Left forelimb (tissue), 1 donor: ENCODE data around the gene SCAMP4.
"Not testable (repeated sequence)": the region's sequence is repeated elsewhere in the genome, so short reads cannot be mapped to it uniquely, and the experiment has no call there.

ENCODE experiments used
- DNase-seq: peaks from one replicate; pipeline ENCODE4 v3.0.0-alpha.2; 2018; ENCODE audit warnings: low spot score

The SCAMP4 gene

DNA sequence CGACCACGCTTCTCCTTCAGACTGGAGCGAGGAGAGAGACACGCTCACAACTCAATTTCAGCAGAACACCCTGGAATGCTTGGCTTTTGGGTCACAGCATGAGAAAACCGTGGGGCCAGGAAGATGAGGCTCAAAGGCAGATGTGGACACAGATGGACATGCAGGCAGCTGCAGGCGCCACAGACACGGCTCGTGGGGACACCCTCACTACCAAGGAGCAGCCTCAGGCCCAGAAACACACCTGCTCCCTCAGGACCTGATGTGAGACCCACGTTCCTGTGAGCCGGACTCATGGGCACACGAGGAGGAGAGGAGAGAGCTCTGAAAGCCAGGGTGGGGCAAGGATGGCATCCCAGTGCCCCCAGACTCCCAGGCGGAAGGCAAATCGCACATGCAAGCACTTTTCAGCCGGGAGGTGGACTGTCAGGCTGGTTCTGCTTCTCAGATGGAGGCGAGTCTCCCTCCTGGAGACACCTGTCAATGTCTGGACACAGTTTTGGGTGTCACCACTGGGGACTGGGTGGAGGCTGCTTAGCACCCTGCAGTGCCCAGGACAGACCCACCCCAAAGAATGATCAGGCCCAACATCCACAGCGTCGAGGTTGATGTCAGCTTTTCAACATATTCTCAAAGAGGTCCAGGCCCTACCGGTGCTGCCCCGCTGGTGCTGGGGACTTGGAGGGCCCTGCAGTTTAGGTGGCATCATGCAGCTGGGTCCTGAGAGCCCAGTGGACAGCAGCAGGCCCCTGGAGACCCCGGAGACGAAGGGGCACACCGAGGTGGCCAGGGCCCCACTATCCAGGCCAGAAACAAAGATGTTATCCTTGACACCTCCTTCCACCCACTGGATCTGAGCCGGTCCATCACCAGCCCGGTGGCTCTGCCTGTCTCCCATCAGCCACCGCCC is 22.2 kb upstream of the SCAMP4 start:
- DNase-seq, result no peak

DNA sequence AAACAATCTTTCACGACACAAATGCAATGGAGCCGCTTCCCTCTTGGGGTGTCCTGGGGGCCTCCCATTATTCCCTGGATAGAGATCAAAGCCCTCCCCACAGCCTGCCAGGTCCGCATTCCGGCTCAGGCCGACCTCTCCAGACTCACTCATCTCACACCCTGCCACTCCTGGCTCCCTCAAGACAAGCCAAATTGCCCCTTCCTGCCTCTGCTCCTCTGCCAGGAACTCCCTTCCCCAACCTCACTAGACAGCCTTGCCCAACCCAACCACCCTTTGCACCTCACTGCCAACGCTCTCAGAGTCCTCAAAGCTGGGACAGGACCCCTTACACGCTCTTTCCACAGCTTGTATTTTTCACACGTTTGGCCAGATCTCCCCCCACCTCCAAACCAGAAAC is 21.4 kb upstream of the SCAMP4 start:
- DNase-seq, result no peak

DNA sequence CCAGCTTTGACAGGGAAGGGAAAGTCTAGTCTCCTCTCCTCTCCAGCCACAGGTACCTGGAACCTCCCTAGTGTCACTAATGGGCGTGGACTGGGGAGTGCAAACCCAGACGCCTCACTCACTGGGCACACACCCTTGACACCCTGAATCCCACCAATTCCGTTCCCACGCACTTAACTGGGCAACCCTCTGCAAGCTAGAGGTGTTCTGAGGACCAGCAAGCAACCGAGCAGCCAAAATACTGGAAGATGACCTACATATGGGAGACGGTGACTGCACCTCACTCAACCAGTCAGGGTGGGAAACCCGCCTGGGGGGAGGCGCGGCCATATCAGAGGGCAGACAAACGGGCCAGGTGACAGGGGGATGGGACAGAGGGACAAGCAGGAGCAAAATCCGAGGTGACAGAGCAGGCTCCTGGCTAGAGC is 20.9 kb upstream of the SCAMP4 start:
- no peak for DNase-seq

DNA sequence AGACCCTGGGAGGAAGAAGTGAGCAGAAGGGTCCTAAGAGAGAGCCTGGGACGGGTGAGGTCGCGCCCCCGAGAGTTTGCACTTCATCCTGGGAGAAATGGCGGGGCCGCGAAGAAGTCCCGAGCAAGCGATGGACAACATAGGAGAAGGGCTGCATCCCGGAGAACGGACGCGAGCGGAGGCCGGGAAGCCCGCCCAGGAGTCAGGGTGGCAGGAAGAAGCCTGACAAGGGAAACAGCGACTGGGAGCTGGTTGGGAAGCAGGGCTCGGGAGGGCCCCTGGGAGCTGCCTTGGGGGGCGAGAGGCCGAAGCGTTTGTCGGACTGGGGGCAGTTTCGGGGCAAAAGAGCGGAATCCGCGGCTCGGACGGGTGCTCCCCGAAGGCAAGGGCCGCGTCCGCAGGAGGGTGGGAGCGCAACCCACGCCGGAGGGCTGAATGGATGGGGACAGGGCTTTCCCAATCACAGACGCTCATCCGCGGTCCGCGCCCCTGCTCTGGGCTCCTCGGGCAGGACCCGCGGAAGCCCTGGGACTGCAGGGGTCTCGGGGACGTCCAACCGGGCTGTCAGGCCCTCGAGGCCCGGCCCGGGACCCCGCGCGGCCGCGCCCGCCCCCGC is 20.4 kb upstream of the SCAMP4 start:
- DNase-seq, result no peak

DNA sequence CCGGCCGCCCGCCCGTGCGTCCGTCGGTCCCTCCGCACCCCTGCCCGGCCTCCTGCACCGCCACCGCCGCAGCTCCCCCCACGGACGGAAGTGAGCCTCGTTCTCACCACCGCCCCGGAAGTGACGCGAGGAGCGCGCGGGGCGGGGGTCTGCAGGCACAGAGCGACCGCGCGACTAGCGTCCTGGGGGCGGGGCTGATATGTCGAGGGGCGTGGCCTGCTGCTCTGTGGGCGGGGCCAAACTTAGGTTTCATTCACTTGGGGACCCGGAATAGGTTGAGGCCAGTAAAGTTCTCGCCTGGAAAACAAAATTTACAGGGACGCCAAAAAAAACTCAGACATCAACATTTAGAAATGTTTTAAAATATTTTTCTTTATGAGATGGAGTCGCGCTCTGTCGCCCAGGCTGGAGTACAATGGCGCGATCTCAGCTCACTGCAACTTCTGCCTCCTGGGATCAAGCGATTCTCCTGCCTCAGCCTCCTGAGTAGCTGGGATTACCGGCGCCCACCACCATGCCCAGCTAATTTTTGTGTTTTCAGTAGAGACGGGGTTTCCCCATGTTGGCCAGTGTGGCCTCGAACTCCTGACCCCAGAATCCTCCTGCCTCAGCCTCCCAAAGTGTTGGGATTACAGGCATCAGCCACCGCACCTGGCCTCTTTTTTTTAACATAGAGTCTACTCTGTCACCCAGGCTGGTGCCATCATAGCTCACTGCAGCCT is 19.6 kb upstream of the SCAMP4 start, which contains the start of gene ABHD17A:
ABHD17A (minus strand) TSS at position 99 of the 722 bp plus-strand sequence. CDS start 3,930 bp downstream, outside the sequence.
- peak; percentile 98 for DNase-seq

DNA sequence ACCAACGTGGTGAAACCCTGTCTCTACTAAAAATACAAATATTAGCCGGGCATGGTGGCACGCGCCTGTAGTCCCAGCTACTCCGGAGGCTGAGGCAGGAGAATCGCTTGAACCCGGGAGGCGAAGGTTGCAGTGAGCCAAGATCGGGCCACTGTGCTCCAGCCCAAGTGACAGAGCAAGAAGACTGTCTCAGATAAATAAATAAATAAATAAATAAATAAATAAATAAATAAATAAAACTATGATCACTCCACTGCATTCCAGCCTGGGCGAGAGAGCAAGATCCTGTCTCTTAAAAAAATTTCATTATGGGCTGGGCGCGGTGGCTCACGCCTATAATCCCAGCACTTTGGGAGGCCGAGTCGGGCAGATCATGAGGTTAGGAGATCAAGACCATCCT is 18.8 kb upstream of the SCAMP4 start:
- not testable (repeated sequence) for DNase-seq

DNA sequence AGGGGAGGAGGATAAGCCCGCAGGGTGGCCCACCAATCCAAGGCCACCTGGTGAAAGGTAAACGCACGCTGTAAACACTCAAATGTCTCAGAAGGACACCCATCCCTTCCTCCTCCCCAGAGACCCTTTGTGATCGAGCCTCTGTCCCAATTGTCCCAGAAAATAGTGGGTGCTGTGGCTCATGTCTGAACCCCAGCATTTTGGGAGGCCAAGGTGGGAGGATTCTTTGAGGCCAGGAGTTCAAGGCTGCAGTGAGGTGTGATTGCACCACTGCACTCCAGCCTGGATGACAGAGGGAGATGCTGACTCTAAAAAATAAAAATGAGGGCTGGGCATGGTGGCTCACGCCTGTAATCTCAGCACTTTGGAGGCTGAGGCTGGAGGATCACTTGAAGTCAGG is 16.8 kb upstream of the SCAMP4 start:
- no peak for DNase-seq

DNA sequence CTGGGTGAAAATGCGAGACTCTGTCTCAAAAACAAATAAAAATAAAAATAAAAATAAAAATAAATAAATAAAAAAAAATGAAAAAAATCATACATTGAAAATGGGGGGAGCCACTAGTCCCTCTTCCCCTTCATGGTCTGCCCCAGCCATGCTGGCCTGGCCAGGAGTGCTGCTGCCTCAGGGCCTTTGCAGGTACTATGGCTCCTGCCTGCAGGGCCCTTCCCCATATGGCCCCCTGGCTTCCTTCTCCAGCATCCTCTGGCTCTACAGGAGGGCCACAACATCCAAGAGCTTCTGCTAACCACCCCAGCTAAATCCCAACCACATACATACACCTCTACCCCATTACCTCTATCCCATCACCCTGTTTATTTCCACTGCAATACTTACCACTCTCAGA is 15.3 kb upstream of the SCAMP4 start:
- no peak for DNase-seq

DNA sequence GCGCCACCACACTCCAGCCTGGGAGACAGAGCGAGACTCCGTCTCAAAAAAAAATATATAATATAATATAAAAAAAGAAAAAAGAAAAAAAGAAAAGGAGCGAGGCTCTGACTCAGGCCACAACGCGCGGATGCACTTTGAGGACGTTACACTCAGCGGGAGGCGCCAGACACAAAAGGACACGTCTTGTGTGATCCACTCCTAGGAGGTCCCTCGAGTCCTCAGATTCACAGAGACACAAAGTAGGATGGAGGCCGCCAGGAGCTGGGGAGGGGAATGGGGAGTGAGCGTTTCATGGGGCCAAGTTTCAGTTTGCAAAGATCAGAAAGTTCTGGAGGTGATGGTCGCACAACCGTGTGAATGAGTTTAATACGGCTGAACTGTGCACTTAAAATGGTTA is 11.4 kb upstream of the SCAMP4 start:
- DNase-seq, result no peak

DNA sequence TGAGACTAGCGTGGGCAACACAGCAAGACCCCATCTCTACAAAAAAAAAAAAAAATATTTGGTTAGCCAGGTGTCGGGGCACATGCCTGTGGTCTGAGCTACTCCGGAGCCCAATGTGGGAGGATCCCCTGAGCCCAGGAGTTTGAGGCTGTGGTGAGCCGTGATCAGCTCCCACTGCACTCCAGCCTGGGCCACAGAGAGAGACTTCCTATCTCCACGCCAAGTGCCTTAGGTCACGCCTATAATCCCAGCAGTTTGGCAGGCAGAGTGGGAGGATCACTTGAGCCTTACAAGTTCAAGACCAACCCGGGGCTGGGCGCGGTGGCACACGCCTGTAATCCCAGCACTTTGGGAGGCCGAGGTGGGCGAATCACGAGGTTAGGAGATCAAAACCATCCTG is 8.7 kb upstream of the SCAMP4 start:
- no peak for DNase-seq

DNA sequence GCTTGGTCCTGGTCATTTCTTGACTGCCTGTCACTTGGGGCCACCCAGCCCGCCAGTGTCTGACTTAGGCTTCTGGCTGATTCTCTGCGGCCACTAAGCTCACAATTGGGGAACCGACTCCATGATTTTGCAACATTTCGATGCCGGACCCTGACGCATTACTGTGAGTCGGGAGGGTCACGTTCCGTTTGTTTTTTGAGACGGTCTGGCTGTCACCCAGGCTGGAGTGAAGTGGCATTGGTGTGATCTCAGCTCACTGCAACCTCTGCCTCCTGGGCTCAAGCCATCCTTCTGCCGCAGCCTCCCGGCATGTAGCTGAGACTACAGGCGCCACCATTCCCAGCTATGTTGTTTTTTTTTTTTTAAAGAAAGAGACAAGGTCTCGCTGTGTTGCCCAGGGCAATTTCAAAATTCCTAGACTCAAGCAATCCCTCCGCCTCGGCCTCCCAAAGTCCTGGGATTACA is 3.2 kb upstream of the SCAMP4 start:
- DNase-seq, result no peak

DNA sequence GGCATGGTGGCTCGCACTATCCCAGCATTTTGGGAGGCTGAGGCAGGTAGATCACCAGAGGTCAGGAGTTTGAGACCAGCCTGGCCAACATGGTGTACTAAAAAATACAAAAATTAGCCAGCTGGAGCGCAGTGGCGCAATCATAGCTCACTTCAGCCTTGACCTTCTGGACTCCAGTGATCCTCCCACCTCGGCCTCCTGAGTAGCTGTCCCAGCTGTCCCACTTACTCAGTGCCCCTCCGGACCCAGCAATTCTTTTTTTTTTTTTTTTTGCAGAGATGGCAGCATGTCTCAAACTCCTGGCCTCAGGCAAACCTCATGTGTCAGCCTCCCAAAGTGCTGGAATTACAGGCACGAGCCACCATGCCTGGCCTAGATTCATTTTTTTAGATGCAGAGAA is 2.3 kb upstream of the SCAMP4 start:
- no peak for DNase-seq

DNA sequence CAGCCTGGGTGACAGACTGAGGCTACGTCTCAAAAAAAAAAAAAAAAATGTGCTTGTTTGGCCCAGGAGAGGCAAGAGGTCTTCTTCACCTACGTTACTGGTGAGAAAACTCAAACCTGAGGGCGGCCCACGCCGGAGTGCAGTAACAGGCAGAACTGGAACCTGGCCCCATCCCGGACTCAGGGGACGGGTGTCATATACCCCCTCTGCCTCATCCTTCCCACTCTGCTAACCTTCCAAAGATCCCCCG is 414 bp upstream of the SCAMP4 start:
- DNase-seq, result no peak

DNA sequence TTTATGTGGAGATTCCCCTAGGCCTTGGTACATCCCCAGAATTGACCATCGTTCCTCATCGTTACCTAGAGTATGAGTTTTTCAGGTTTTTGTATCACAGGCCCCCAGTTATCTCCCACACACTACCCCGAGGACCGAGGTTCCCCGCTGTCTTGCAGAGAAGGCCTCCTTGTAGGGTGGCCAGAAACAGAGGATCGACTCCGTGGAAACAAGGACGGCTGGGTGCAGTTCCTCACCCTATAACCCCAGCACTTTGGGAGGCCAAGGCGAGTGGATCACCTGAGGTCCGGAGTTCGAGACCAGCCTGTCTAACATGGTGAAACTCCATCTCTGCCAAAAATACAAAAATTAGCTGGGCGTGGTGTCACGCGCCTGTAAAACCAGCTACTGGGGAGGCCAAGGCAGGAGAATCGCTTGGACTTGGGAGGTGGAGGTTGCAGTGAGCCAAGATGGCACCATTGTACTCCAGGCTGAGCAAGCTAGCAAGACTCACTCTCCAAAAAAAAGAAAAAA is 720 bp downstream of the SCAMP4 start:
- no peak for DNase-seq

DNA sequence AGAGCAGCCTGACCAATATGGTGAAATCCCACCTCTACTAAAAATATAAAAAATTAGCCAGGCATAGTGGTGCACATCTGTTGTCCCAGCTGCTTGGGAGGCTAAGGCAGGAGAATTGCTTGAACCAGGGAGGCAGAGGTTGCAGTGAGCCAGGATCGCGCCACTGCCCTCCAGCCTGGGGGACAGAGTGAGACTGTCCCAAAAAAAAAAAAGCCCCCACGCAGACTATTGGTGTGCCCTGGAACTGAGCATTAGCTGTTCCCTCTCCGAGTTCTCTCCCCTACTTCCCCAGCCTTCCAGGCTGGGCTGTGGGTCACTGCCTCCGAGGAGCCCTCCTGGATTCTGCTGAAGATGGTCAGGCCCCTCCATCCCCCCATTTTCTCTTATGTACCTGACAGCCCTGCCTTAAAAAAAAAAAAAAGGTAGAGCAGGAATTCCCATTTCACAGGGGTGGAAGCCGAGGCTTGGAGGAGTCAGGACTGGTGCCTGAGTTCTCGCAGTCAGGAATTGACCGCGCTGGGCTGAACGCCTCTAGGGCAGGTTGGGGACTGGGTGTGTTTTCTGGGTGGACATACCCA is 1.9 kb downstream of the SCAMP4 start:
- no peak for DNase-seq

DNA sequence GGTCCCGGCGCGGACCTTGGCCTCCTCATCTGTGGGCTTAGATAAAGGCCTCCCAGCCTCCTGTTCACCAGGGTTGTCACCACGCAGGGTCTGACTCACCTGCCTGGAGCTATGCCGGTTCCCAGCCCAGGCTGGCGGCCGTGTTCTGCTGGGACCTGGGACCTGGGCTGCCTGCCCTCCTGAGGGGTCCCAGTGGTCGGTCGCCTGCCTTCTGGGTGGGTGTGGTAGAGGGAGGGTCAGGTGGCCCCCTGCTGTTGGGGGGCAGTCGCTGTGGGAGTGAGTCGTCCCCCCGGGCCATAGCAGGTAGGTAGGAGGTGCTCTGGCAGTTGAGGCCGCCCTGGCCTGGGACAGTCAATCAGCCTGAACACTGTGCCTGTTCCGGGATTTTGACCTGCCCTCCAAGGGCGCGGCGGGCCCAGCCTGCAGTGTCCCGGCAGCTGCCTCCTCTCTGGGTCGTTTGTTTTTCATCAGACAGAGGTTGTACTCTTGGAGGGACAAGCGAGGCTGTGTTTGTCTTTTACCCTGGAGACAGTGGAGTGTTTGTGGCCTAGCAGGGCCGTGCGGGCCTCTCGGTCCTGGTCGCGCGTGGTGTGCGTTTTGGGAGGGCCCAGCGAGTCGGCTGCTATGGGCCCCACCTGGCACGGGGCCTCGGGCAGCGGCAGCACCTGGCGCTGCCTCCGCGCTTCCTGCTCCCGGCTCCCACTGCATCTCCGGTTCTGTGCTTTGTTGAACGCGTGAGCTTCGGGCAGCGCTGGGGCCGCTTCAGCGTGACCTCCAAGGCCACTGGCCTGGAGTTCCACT is 2.6 kb downstream of the SCAMP4 start:
- no peak for DNase-seq

DNA sequence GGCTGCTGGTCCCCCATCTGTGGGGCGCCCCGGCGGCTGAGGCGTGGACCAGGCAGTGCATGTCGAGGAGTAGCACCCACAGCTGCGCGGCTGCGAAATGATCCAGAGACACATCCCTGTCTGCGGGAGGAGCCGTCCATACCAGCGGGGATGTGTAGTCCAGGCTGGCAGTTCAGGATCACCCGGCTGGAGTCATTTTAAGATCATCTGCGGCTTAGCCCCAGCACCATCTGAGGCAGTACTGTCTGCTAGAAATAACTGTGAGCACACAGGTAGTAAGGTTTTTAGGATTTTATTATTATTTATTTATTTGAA is 3.1 kb downstream of the SCAMP4 start:
- no peak for DNase-seq

DNA sequence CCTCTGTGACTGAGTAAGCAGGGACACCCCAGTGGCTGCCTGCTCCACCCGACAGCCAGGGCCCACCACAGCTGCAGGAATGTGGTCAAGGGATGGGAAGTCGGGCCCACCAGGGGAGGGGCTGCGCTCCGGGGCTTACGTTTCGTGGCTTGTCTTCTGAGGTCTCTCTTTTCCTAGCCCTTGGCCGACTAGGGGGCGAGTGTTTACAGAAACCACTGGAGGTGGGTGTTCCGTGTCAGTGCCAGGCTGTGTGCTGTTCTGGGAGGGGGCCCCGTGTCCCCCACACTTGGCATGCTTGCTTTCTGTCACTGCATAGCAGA is 4.5 kb downstream of the SCAMP4 start:
- no peak for DNase-seq

DNA sequence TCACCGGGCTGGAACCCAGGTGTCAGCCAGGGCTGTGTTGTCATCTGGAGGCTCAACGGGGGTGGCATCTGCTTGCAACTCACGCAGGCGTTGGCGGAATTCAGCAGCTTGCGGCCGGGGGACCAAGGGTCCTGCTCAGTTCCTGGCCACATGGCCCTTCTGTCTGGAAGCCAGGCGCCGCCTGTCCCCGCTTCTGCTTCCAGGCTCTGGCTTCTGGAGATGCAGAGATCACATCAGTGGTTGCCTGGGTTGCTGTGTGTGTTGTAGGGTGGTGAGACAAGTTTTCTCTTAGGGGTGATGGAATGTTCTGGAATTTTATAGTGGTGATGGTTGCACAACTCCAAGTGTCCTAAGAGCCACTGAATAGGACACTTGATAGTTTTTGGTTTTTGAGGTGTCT is 5.0 kb downstream of the SCAMP4 start:
- DNase-seq, result no peak

DNA sequence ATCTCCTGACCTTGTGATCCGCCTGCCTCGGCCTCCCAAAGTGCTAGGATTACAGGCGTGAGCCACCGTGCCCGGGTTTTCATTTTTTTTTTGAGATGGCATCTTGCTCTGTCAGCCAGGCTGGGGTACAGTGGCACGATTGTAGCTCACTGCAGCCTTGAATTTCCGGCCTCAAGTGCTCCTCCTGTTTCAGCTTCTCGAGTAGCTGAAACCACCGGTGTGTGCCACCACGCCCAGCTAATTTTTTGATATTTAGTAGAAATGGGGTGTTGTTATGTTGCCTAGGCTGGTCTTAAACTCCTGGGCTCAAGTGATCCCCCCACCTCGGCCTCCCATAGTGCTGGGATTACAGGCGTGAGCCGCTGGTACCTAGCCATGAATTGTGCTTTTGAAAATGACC is 5.9 kb downstream of the SCAMP4 start:
- no peak for DNase-seq

DNA sequence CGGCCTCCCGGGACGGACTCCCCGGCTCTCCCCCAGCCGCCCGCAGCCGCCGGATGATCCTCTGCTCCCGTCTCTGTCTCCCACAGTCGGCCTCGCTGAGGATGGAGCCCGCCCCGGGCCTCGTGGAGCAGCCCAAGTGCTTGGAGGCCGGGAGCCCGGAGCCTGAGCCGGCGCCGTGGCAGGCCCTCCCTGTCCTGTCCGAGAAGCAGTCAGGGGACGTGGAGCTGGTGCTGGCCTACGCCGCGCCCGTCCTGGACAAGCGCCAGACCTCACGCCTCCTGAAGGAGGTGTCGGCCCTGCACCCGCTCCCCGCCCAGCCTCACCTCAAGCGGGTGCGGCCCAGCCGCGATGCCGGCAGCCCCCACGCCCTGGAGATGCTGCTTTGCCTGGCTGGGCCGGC is 6.8 kb downstream of the SCAMP4 start:
- no peak for DNase-seq
